ENCODE measurements around the gene NTM. TPM values are rescaled to one million over a fixed set of nuclear protein-coding genes. Genes with fewer than 3 reads are reported as not detected.

The NTM gene
- total and polyA plus RNA-seq, 2 of the 8 experiments (the other 6 are each of a cell fraction or from before 2014, with no cell fraction given) = 13.4 to 20.0 TPM

GRCh38 chr11:131331010-131331409 lies 39.4 kb upstream of the NTM start:
- Histone ChIP-seq H3K56ac (replicated peaks; ENCODE audit: insufficient read length, low read depth, low read length) (no peak overlapping the region), H2BK15ac (ENCODE audit: low read length) (no peak overlapping the region), H2BK20ac (ENCODE audit: low read length) (no peak overlapping the region), H2BK12ac (ENCODE audit: low read depth, low read length) (no peak overlapping the region), H3K27me3 (replicated peaks in 1 of 4; ENCODE audit: control insufficient read depth in 3 of 4, extremely low read depth in 1 of 4, insufficient read depth in 3 of 4, low read length in 3 of 4) (no peaks in the 10 kb centered on the region), H2AFZ (ENCODE audit: low read length) (no peak overlapping the region), H2AK5ac (ENCODE audit: low read depth, low read length) (no peak overlapping the region), H3K4me1 (replicated peaks in 1 of 4; ENCODE audit: control insufficient read depth in 3 of 4, insufficient read depth in 4 of 4, low read length in 3 of 4) (peaks cover 2 to 6% (median 3%) of the 10 kb centered on the region in 4 experiments; a peak in 5 of 7 replicates), H4K20me1 (replicated peaks in 1 of 2; ENCODE audit: control insufficient read depth in 1 of 2, insufficient read depth in 2 of 2, low read length in 2 of 2) (no peaks in the 10 kb centered on the region), H2BK5ac (ENCODE audit: low read depth, low read length) (no peak overlapping the region), H4K5ac (ENCODE audit: insufficient read length, low read depth, low read length) (no peak overlapping the region), H3K23me2 (ENCODE audit: low read depth, low read length) (no peaks in the 10 kb centered on the region), H3K9ac (replicated peaks in 1 of 4; ENCODE audit: extremely low read depth in 1 of 4, low read depth in 3 of 4, low read length in 3 of 4) (no peak overlapping the region), H3K23ac (ENCODE audit: insufficient read length) (no peak overlapping the region), H3K79me2 (ENCODE audit: control insufficient read depth in 1 of 2, insufficient read depth in 2 of 2, low read length in 2 of 2) (no peaks in the 10 kb centered on the region), H3K4ac (replicated peaks; ENCODE audit: insufficient read length, low read depth, low read length) (no peak overlapping the region), H3K9me3 (ENCODE audit: insufficient read depth in 2 of 2, low read depth in 1 of 2, low read length in 1 of 2) (no peaks in the 10 kb centered on the region), H4K8ac (ENCODE audit: extremely low read depth, insufficient read depth, low read length) (no peak overlapping the region), H3K27ac (ENCODE audit: low read depth, low read length) (no peak overlapping the region), H3K79me1 (ENCODE audit: low read depth, low read length) (no peaks in the 10 kb centered on the region), H2BK120ac (replicated peaks; ENCODE audit: low read depth, low read length) (no peak overlapping the region), H3K4me2 (ENCODE audit: insufficient read depth in 1 of 2, low read depth in 2 of 2, low read length in 2 of 2) (no peak overlapping the region), H3K18ac (ENCODE audit: extremely low read depth, low read length) (no peak overlapping the region), H3K4me3 (ENCODE audit: extremely low read depth in 1 of 4, insufficient read depth in 2 of 4, low read depth in 3 of 4, low read length in 4 of 4) (no peak overlapping the region), H3K36me3 (ENCODE audit: control insufficient read depth in 2 of 4, insufficient read depth in 4 of 4, low read length in 3 of 4) (no peaks in the 10 kb centered on the region; a peak in 1 of 8 replicates), H4K91ac (replicated peaks; ENCODE audit: insufficient read length, low read length) (no peak overlapping the region), H3K14ac (ENCODE audit: insufficient read length) (no peak overlapping the region)
- no peak for FAIRE-seq
- POLR2A ChIA-PET (ENCODE audit: partially characterized antibody) = interaction anchor here (1.3 kb wide), 1 partner anchor 77 kb away, joined by 4 read pairs; no protein-coding TSS in a partner anchor
- no peak for TF ChIP-seq CEBPB (IDR thresholded peaks at IDR 0.05; ENCODE audit: low read depth, low read length)
- no peak for TF ChIP-seq SP4 (IDR thresholded peaks at IDR 0.05; ENCODE audit: low read length)
- no peak for TF ChIP-seq JUN (IDR thresholded peaks at IDR 0.05; ENCODE audit: low read depth, low read length)
- no peak for TF ChIP-seq NANOG (IDR thresholded peaks at IDR 0.05; ENCODE audit: insufficient read depth, low read depth, low read length, poor library complexity, severe bottlenecking)
- TF ChIP-seq CREB1 (IDR thresholded peaks at IDR 0.05) = no peak
- TF ChIP-seq SP2 (IDR thresholded peaks at IDR 0.05; ENCODE audit: low read length) = no peak
- TF ChIP-seq RXRA (IDR thresholded peaks at IDR 0.05; ENCODE audit: insufficient read depth, low read depth, low read length) = no peak
- no peak for TF ChIP-seq RNF2 (IDR thresholded peaks at IDR 0.05; ENCODE audit: borderline replicate concordance, low read depth, low read length, missing control alignments, poor library complexity, severe bottlenecking)
- 90% methylated on average over 7 of the region's 7 CpGs; no CpG with 5 or more reads in 1 of the 2 experiments for WGBS, 2 experiments (ENCODE audit: extremely low coverage in 1 of 2, insufficient coverage in 1 of 2, insufficient read length in 1 of 2, insufficient replicate concordance in 2 of 2, low coverage in 1 of 2, low lambda C conversion rate in 2 of 2, missing lambda C conversion rate in 1 of 2)
- DNase-seq (ENCODE audit: low read depth in 1 of 2, low spot score in 2 of 2) = no peak
- CTCF ChIA-PET (ENCODE audit: partially characterized antibody) = interaction anchor here (0.7 to 2.0 kb wide), 3 partner anchors 8 to 307 kb away, joined by 3 to 6 read pairs (median 4); no protein-coding TSS in a partner anchor
